HG02763 (cell line): ENCODE data around the gene LRRN2.
"Not testable (repeated sequence)": the region's sequence is repeated elsewhere in the genome, so short reads cannot be mapped to it uniquely, and the experiment has no call there.

Experiments used
- ATAC-seq: cut with Tn5 transposase; IDR thresholded peaks from one replicate; pipeline ENCODE4 v1.9.1; 2021; ENCODE audit warnings: mild to moderate bottlenecking, moderate library complexity; ENCODE audit not compliant: unreplicated experiment

Gene LRRN2

DNA sequence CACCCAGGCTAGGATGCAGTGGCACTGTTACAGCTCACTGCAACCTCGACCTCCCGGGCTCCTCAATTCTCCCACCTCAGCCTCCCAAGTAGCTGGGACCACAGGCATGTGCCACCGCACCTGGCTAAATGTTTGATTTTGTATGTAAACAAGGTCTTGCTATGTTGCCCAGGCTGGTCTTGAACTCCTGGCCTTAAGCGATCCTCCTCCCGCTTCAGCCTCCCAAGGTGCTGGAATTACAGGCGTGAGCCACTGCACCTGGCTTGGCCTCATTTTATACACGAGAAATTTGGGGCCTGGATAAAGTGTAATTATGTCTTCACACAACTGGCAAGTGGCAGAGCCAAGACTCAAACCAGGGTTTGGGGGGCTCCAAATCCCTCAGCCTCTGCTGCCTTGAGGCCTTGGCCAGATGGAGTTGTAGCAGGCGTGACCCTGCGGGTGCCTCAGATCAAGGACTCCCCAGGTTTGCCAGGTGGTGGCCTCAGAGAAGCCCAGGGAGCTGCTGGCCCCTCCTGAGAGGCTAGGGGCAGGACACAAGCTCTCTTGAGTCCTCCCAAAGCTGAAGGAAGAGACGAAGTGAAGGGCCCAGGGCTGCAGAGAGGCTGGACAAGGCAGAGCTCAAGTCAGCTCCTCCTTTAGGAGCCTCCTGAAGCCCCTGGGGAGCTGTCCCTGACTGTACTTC, 107.6 kb downstream of the LRRN2 start:
- ATAC-seq: no peak

DNA sequence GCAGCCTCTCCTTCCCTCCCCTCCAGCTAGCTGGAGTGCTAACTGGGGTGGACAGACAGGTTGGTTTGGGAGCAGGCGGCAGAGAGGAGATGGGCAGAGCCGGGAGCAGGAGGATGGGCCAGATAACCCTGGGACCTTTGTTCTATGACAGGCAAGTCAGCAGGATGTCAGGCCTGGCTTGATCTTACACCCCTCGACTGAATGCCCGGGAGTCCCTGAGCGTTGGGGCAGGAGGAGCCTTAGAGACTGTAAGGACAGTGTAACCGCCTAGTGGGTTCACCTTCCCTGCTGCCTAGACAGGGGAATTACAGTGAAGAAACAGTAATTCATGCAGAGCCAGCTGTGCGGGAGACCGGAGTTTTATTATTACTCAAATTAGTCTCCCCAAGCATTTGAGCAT, 109.1 kb downstream of the LRRN2 start:
- no peak for ATAC-seq

DNA sequence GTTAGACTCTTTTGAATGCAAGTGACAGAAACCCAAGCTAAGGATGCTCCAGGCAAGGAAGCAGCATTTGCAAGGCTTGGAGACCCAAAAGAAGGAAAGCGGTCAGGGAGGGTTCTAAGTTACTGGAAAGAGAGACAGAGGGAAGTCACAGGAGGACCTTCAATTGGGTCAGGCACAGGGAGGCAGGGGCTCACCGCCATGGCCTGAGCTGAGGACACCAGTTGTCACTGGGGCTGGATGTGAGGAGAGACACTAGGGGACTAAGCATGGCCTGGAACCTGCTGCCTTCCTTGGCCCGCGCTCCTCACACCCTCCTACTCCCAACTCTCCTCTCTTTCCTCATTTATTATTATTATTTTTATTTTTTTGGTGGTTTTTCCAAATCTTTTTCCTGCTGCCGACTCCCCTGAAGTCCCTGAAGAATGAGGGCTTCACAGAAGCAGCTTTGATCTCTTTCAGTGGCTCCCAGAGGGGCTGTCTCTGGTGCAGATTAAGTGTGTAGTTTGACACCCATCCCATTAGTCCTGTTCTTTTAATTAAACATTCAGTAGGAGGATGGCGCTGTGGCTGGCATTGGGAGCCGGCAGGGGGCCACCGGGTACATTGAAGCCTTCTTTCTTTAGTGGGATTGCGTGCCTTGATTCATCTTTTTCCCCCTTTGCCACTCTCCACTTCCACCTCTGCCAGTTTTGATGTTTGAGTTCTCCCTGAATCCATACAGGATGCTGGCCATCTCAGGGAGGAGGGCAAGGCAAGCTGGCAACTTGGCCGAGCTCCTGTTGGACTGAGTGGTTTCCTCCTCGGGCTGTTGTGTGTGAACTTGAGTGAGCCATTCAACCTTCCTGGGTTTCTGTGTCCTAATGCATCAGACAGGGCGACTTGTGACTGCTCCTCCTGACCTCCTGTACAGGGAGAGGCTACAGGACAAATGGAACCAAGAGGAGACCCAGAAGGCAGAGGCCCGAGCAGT, 110.0 kb downstream of the LRRN2 start:
- no peak for ATAC-seq

DNA sequence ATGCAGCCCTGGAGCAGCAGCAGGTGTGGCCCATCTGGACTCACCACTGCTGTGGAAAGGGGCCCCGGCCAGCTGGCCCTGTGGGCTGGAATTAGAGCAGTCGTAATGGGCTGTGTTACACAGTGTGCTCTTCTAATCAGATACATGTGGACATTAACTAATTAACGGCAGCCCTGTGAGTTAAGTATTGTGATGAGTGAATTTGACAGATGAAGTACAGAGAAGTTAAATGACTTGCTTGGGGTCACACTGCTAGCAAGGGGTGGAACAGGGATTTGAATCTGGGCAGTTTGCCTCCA, 110.7 kb downstream of the LRRN2 start:
- no peak for ATAC-seq

DNA sequence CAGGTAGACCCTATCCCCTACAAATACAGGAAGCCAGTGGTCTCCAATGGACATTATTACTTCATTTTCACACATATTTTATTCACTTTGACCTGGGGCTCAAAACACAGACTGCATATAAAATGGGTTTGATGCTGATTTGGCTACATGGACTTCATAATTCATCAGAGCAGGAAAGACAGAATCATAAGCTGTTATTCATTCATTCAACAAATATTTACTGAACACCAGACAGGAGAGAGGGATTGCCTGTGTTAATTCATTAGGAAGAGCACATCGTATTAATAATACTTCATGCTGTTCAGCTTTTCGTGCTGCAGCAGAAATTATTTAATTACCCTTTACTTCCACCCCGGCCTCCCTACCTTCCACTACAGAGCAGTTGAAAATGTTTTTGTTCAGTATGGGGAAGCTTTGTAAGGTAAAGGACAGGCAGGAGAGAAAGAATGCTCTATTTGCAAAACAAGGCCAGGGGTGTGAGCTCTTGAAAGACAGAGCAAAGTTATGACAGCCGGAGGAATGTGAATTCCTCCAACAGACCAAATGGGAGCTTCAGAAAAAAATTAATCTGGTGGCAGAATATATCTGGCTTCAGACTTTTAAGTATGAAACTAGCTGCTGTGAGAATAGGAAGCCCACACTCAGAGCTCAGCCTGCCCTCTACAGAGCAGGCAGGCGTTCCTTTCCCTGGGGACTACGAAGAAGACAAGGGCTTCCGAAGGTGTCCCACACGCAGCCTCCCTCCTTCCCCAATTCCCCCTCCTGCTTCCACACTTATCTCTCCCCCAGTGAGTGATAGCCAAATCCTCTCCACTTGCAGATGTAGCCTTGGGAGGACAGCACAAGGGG, 111.3 kb downstream of the LRRN2 start:
- ATAC-seq: no peak

DNA sequence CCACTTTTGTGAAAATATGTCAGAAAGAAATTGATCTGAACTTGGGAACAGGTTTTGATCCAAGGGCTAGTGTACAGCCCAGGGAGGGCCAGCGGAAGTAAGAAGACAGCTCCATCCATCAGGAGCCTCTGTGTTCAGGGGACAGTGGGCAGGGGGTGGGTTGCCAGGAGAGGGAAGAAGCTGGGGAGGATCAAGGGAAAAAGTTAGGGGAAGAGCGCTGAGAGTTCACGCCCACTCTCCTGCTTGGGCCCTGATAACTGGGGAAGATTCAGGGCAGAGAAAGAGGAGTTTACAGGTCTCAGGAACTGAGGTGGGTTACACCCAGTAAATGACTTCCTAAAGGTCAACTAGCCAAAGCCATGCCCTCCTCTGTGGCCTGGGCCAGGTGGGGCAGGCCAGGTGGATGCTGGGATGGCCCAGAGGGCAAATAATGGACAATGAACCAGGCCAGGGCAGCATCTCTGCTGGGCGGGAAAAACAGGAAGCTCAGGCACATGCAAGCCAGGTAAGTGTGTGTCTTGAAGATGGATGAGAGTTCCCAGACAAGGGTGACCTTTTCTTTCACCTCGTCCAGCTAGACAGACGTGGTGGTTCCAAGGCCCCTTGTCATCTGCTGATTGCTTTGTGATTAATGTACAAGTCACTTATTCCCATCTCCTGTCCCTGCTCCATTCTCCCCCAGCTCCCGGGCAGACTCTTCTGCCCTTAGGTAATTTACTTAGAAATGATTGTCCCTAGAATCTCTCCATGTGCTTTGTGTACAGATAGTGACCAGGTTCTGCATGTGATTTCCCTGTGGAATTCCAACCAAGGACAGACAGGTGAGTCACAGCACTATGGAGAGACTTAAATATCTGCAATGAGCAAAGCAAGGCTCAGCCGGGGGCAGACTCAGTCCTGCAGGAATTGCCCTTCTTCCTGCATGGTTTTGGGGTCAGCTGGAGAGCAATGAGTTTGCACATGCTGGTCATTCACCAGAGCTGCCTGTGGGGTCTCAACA, 112.3 kb downstream of the LRRN2 start:
- no peak for ATAC-seq

DNA sequence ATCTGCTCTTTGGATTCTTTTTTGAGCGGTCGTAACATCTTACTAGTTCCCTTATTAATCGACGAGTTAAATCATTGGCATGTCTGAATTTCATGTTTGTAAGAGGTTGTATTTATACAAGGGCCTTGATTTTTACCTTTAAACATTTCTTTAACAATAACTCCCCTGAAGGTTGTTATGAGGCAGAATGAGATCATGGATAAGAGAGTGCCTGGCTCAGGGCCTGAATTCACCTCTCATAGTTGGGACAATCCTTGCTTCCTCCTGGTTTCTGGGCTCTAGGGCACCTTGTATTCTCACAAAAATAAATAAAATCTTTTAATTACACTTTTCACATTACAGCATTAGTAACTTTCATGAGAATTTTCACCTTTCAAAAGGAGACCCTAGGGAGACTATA, 113.9 kb downstream of the LRRN2 start:
- ATAC-seq: no peak

DNA sequence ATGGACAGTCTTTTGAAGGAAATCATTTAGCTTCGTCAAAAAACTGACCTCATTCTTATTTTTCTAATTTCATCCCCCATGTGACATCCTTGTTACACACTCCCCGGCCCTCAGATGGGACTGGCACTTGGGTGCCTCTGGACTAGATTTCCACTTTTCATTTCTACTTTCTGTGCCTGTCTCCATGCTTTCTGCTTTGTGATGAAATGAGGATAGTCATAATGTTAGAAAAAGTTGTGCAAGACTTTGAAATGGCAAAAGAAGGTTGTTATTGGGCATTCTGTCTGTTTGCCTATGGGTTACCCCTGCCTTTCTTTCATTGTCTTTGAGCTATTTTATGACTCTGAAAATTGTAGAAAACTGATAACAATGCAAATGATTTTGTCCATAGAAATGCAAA, 114.4 kb downstream of the LRRN2 start:
- no peak for ATAC-seq

DNA sequence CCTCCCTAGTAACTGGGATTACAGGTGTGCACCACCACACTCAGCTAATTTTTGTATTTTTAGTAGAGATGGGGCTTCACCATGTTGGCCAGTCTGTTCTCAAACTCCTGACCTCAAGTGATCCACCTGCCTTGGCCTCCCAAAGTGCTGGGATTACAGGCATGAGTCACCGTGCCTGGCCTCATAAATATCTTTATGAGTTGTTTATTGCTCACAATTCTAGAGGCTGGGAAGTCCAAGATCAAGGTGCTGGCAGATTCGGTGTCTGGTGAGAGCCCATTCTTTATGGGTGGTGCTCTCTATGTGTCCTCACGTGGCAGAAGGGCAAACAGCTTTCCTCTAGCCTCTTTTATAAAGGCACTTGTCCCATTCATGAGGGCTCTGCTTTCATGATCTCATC, 115.5 kb downstream of the LRRN2 start:
- not testable (repeated sequence) for ATAC-seq

DNA sequence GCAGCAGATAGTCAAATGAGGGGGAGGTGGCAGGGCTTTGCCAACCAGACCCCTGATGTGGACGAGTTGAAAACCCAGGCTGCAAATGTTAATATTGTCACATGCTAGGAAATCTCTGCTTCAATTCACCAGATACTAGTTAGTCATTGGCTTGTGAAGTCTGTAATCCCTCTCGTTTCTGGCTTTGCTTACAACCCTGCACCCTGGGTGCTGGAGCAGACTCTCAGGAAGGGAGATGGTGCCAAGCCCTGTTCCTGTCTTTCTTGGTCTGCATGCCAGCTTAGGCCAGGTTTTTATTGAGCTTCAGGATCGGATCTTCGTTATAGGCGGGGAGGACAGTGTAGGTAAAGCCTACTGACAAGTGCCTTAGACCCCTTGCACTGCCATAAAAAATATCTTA, 116.1 kb downstream of the LRRN2 start:
- ATAC-seq: no peak

DNA sequence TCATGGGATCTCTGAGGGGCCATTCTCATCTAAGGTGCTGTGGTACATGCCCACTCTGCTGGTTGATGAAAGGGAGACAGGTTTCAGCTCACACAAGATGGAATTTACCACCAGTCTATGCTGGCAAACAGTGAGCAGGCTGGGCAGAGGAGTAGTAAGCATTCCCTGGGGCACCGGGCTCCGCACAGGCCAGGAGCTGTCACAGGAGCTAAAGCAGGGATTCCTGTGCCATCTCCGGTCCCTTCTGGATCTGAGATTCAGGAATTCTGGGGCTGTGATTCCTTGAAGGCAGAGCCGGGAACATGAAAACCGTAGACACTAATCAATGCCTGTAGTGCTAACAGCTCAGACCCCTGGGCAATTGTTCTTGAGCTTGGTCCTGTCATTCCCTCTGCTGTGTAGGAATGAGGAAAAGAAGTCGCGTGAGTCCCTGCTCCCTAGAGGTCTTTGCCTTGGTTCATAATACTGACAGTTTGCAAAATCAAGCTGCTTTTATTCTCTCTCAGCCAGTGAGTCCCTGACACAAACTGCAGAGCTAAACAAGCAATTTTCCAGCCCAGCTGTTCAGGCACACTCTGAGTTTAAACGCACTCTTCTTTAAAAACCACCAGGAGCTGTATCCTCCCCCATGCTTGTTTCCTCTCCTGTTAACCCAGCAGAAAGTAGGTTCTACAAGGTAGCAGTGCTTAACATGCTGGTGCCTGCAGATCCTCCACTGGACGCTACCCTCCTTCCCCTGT, 116.8 kb downstream of the LRRN2 start:
- ATAC-seq: no peak
